ENCODE measurements around the gene CYBA.

The CYBA gene

GRCh38 chr16:88650749-88651275 is at the start of gene CYBA:
Gene CYBA, minus strand, starts transcription at chr16:88651053. Its CDS starts 40 bp downstream, at chr16:88651013.
- DNase-seq, result peak; percentile 50

- no peak for DNase-seq
These were observed 49.4 kb upstream of the CYBA start for GRCh38 chr16:88700322-88700635.

GRCh38 chr16:88699180-88699579 is 48.3 kb upstream of the CYBA start:
- DNase-seq, result no peak

GRCh38 chr16:88698646-88699045 is 47.8 kb upstream of the CYBA start:
- no peak for DNase-seq

GRCh38 chr16:88697831-88698615 is 47.2 kb upstream of the CYBA start:
- no peak for DNase-seq

- DNase-seq, result no peak
These were observed 46.4 kb upstream of the CYBA start for GRCh38 chr16:88697116-88697830.

- no peak for DNase-seq
These were observed 45.6 kb upstream of the CYBA start for GRCh38 chr16:88696441-88696840.

- no peak for DNase-seq
These were observed 44.9 kb upstream of the CYBA start for GRCh38 chr16:88695753-88696152.

- no peak for DNase-seq
These were observed 44.4 kb upstream of the CYBA start for GRCh38 chr16:88695218-88695617.

- DNase-seq, result no peak
These were observed 43.6 kb upstream of the CYBA start for GRCh38 chr16:88694221-88695087.

GRCh38 chr16:88693420-88694177 is 42.7 kb upstream of the CYBA start:
- no peak for DNase-seq

GRCh38 chr16:88692861-88693260 is 42.0 kb upstream of the CYBA start:
- no peak for DNase-seq

GRCh38 chr16:88691924-88692560 is 41.2 kb upstream of the CYBA start:
- no peak for DNase-seq

- no peak for DNase-seq
These were observed 40.4 kb upstream of the CYBA start for GRCh38 chr16:88691129-88691813.

GRCh38 chr16:88690341-88691128 is 39.7 kb upstream of the CYBA start:
- no peak for DNase-seq

- DNase-seq, result no peak
These were observed 37.3 kb upstream of the CYBA start for GRCh38 chr16:88688013-88688778.

- no peak for DNase-seq
These were observed 36.8 kb upstream of the CYBA start for GRCh38 chr16:88687676-88688012.

- no peak for DNase-seq
These were observed 36.4 kb upstream of the CYBA start for GRCh38 chr16:88687254-88687576.

- DNase-seq, result peak; percentile 49
These were observed 35.8 kb upstream of the CYBA start, which contains the start of gene SNAI3 for GRCh38 chr16:88686439-88687253. Gene SNAI3, minus strand, starts transcription at chr16:88686507. Its CDS starts 101 bp downstream, at chr16:88686406.
